ENCODE results near the gene IGFL2.
"Not testable (repeated sequence)": the region's sequence is repeated elsewhere in the genome, so short reads cannot be mapped to it uniquely, and the experiment has no call there.

Gene IGFL2

DNA sequence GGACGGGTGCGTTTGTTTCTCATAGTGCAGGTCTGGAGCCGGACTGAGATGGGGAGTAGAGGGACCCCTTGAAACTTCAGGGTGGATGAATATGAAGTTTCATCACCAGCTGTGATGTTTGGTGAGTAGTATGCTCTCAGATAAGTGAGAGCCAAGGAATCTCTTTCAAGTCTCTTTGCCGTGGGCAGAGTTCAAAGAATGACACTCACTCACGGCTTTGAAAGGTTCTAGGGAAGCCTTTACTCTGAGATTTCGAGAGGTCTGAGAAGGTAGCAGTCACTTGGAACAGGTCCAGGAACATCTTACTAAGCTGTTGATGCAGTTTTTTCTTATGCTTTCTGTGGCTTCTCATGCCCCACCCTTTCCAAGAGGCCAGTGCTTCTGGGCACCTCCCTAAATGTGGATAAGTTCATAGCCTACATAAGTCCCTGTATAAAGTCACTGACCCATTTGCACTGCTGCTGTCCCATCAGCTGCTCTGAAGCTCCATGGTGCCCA lies at the start of gene IGFL2:
Gene IGFL2 (plus strand): TSS at position 448 of the 498 bp plus-strand sequence. CDS start 41 bp downstream, at position 489.
- no peak for DNase-seq

DNA sequence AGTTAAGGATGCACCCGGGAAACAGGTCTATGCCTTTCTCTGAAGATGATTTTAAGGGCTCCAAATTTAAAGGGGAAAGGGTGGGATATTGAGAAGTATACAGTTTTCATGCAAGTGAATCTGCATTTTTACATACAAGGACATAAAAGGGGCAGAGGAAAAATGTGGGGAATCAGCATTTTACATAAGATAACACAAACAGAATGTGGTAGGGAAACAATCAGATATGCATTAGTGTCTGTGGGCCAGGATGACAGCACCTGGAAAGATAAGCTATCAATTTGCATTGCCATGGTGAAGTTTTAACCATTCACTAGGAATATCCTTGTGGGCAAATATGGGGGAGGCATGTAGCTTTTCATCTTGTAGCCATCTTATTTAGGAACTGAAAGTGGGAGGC lies 47.7 kb upstream of the IGFL2 start:
- DNase-seq = no peak

DNA sequence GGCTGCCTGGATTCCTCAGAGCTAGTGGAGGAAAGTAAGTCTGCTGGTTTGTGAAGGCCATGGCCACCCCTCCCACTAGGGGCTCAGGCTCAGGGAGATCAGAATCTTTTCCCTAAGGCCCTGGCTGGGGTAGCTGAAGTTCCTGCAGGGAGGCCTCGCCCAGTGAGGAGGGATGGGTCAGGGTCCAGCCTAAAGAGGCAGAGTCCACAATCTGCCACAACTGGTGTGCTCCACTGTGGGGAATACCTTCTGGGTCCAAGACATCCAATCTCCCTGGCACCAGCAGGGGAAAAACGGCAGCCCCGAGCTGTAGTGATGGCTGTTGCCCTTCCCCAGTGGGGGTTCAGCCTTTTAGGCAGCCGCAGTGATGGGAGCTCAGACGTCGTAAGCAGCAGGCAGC lies 46.7 kb upstream of the IGFL2 start:
- DNase-seq = no peak

DNA sequence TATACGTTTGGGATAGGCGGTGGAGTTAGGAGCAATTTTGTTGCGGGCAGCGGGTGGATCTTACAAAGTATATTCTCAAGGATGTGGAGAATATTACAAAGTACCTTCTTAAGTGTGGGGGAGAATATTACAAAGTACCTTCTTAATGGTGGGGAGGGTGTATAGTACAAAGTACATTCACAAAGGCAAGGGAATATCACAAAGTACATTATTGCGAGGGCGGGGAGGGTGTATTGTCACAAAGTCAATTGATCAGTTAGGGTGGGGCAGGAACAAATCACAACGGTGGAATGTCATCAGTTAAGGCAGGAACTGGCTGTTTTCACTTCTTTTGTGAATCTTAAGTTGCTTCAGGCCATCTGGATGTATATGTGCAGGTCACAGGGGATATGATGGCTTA lies 45.7 kb upstream of the IGFL2 start:
- DNase-seq = not testable (repeated sequence)

DNA sequence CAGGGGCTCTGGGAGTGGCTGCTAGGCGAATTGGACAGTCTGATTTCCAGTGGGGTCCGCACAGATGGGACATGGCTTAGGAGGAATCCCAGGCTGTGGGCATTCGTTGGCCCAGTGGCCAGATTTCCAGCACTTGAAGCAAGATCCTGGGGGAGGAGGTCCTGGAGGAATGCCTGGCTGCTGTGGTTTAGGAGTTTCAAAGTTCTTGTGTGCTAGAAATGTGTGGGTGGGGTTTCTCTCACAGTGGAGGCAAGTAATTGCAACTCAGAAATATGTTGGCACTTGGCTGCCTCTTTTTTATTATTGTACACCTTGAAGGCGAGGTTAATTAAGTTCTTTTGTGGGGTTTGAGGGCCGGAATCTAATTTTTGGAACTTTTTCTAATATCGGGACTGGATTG lies 40.7 kb upstream of the IGFL2 start:
- DNase-seq = no peak

DNA sequence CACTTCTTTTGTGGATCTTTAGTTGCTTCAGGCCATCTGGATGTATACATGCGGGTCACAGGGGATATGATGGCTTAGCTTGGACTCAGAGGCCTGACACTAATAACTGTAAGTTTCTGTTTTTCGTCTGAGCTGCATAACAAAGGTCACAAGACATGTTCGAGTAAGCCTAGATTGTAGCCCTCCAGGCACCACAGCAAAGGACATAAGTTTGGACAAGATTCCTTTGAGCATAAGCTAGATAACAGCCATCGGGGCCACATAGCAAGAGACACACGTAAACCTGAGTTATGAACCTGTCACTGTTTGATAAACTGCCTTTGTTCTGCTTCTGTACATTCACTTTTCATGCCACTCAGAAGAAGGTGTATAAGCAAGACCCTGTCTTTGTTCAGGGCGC lies 38.2 kb upstream of the IGFL2 start:
- no peak for DNase-seq

DNA sequence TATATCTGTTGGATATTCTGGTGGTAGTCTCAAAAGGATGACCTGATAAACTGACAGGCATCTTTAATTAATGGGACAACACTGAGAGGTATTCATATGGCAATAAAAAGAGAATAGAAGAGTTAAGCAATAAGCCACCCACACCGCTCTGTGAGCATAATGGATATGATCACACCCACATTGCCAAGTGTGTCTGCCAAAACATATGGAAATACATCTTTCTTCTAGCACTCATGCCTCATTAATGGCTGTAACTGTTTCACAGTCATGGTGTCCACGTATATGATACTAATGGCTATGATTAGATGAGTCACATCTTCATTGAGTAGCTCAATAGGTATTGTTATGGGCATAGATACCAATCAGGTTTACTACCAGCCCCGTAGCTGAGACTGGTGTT lies 36.7 kb upstream of the IGFL2 start:
- DNase-seq = no peak

DNA sequence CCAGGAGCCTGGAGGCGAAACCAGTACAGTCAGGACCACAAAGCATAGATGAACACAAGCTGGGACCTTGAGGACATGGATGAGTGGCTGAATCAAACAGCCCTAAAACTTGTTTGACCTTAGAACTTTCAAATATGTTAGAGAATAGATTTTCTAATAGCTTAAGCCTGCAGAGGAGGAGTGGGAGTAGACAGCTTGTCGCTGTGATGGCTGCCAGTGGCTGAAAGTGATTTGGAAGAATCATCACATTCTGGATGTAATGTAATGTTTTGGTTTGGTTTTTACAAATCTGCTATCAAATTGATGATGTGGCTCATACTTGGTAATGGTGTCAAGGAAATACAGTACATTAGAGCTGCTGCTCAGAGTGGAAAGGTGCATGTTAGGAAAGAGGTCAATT lies 35.5 kb upstream of the IGFL2 start:
- no peak for DNase-seq

DNA sequence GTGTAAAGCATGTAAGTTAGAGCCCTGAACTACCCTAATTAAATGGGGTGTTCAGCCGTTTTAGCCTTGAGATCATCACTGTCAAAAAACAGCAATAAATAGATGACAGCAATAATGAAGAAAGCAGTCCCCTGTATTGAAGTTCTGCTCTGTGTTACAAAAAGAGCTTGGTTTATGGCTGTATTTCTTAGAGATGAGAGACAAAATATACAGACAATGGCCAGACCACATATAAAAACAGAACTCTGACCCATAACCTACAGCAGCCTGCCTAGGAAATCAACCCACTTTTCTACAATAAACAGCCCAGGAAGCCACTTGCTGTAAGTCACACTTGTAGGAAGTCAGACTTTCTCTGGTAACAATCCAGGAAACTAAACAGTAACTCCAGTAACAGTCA lies 34.3 kb upstream of the IGFL2 start:
- DNase-seq = no peak

DNA sequence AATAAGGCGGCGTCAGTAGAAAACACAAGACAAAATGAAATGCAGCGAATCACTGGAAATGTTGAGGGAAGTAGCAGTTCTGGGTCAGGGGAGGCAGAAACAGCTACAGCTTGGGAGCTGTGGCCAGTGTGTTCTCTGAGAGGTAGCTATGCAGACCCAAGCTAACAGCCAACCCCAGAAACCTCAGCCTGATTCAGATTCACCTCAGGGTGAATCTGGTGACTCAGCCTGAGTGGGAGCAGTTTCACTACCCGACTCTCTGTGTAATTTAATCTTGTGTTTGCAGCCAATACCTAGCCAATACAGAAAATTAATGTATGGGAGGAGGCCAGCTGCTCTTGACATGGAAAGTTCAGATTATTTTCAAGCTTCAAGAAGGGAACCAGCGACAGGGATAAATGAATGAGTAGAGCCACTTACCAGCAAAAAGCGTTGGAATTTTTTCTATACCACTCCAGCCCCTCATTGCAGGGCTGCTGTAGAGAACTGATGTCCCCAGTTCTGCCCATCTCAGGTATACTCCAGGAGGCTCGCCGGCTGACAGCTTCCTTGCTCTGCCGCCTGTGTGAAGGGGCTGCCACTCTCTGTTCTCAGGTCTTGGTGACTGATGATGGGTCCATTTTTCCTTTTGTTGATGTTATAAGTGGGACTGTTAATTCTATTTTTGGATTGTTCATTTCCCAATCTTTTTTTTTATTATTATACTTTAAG lies 32.5 kb upstream of the IGFL2 start:
- no peak for DNase-seq

DNA sequence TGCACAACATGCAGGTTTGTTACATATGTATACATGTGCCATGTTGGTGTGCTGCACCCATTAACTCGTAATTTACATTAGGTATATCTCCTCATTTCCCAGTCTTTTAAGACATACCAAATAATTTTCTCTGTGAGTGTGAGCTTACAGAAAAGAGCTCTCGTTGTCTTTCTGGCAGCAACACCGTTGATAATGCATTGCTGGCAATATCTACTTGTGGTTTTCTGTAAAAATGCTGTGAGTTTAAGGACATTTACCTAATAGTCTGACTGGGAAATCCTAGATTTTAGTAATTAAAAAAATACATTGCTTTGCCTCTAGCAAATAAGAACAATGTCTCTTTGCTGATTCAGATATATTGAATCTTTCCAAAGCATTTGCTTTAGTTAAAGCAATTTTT lies 31.9 kb upstream of the IGFL2 start:
- no peak for DNase-seq

DNA sequence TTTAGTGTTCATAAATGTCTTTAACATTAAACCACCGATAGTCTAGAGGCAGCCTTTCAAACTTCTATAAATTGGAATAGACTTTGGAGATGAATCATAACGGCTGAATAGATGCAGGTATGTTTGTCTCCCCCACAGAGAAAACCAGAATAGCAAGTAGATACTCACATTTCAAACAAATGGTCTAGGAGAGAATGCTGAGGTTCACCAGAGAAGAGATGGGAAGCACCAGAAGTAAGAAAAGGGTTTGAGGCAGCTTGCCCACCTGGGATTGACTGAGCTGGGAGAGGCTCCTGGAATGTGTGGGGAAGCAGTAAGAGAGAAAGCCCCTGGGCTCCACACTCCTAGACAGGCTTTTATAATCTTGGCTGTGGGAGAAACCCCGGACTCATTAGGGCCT lies 29.9 kb upstream of the IGFL2 start:
- DNase-seq = no peak

DNA sequence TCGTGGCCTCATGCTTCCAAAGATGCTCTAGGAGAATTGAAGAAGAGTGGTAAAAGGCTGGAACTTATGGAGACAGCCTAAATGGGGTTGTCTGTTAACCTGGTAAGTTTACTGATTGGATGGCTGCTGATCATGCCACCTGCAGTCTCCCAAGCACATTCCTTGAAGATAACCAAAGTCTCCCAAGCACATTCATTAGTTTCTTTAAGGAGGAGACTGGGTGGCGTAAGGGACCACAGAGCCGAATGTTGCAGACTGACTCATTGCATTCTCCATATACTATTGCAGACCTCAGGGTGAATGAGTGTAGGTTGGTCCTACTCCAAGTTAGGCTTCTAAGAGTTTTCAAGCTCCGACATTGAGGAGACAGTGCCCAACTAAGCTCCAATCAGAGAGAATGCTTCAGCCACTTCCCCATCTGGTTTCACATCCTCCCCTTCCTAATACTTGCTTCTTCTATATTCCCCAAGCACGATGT lies 23.4 kb upstream of the IGFL2 start, which contains the start of gene IGFL3:
Gene IGFL3 (minus strand): TSS at position 51 of the 478 bp plus-strand sequence. CDS start 39 bp downstream, at position 12.
- no peak for DNase-seq

DNA sequence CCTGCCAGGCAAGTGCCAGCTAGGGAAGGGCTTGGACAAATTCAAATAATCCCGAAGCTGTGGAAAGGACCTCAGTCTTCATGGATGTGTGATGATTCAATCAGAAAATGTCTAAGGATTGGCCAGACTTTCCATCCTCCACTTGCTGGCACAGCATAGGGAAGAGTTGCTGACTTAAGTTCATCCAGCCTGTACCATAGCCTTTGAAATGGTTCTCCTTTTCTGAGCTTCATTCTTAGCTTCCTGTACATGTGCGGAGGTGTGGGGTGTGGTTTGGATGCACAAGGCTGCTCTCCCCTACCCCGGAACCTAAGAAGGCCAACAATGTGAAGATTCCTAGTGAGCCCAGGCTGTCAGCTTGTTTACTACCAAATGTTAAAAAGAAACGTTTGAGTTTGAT lies 22.6 kb upstream of the IGFL2 start:
- no peak for DNase-seq

DNA sequence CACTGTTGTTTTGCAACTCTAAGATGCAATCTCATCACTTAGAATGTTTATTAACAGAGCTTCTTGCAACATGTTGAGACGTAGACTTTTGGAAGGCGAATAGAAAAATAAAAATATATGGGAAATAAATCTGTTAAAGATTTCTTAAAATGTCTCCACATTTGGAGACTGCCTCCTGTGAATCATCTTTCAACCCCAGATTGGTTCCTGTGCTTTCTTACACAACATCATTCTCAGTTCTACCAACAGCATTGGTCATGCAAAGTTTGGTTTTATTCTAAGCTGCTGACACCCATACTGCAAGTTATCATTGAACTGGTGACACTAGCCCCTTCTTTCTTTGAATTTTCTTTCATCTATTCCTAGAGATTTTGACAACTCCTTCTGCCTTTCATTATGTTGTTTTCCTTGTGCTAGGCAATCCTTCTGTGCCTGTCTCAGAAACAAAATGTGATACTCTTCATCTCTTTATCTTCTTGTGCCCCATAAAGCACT lies 21.9 kb upstream of the IGFL2 start:
- DNase-seq = no peak

DNA sequence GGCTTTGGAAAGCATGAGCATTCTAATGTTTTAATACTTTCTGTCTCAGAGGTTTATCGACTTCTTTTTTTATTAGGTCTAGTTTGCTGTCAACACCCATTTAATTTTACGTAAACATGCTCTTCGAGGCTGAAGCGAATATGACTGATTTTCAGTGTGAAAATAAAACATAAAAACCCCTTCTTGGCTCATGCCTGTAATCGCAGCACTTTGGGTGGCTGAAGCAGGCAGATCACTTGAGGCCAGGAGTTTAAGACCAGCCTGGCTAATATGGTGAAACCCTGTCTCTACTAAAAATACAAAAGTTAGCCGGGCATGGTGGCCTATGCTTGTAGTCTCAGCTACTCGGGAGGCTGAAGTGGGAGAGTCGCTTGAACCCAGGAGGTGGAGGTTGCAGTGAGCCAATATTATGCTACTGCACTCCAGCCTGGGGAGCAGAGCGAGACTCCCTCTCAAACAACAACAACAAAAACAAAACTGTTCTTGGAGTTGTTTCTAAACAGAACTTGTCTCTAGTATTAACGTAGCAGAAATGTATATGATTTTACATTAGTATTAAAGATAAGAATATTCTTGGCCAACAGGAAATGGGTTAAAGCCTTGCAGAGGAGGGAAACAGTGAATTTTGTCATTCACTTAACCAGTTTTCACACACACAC lies 16.4 kb upstream of the IGFL2 start:
- no peak for DNase-seq

DNA sequence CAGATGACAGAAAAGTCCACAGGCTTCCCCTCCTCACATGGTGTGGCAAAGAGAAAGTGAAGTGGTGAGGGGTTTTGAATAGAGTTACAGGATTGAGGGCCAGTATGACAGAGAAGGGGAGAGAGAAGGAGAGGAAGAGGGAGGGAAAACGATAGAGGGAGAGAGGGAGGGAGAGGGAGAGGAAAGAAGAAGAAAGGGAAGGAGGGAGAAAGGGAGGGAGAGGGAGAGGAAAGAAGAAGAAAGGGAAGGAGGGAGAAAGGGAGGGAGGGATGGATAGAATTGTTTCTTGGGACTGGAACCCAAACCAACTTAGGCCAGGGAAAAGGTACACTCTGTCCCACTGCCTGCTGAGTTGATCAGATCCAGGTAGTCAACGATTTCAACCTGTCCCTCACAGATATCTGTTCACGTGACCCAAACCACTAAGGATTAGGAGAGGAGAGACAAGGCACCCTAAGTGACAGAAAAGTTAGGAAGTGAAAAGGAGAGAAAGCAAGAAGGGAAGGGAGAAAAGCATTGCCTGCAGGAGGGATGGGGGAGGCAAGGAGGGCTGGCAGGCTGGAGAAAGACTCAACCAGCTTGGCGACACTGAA lies 15.4 kb upstream of the IGFL2 start:
- DNase-seq = no peak

DNA sequence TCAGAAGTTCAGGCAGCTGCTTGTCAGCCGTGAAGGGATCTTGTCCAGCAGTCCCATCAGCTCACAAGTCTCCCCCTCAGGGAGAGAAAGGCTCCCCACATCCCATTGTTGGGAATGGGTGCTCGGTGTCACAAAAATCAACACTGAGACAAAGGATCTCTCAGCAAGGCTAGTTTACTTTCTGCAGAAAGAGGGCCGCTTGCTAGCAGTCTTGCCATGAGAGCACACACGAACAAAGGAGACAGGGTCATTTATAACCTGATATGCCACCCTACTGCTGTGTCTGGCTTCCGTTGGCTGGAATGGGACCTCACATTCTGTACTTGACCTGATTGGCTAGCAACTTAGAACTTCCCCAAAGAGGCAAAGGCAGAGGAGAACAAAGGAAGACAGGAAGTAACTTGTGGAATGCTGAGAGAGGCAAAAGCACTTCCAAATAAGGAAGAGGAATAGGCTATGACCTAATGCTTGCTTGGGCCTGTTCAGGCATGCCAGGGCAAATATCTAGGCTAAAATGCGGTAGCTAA lies 14.9 kb upstream of the IGFL2 start:
- peak; percentile 9 for DNase-seq

DNA sequence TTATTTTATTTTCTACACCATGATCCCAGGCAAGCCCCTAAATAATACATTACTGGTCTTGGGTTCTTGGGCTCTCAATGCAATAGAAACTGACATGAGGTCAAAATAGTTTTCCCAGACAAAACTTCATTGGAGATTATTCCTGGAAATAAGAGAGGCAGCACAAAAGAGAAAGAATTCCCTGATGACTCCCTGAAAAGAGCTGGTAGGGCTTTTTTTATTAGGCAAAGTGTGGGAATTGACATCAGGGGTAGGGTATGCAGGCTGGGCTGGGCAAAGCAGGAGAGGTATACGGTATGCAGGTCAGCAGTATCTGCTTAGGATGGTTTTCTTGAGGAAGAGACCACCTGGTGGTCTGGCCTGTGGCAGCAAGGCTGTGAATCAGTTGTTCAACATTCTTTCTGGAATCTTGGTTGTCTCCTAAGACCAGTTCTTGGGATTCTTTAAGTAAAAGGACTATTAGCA lies 14.2 kb upstream of the IGFL2 start:
- no peak for DNase-seq

DNA sequence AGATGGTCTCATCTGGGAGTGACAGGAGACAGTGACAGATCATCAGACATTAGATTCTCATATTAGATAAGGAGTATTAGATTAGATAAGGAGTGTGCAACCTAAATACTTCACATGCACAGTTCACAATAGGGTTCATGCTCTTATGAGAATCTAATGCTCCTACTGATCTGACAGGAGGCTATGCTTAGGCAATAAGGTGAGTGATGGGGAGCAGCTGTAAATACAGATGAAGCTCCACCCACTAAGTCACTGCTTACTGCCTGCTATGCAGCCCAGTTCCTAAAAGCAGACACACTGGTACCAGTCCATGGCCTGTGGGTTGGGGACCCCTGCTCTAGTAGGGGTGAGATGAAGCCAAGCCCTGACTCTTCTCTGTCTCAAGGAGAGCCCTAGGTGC lies 13.5 kb upstream of the IGFL2 start:
- DNase-seq = no peak

DNA sequence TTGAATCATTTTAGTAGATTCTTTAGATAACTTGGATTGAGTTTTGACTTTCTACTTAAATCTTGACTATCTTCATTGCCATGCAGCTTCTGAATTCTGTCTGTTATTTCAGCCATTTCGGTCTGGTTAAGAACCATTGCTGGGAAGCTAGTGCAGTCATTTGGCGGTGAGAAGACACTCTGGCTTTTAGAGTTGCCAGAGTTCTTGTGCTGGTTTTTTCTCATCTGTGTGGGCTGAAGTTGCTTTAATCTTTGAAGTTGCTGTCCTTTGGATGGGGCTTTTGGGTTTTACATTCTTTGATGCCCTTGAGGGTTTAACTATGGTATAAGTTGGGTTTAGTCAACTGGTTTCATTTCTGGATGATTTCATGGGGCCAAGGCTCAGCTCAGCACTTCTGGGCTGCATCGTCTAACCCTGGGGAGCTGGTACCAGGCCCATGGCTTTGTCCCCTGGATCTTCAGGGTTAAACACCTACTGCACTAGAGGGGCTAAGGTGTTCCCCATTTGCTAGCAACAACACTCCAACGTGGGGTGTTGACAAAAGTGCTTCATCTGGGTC lies 10.0 kb upstream of the IGFL2 start:
- no peak for DNase-seq

DNA sequence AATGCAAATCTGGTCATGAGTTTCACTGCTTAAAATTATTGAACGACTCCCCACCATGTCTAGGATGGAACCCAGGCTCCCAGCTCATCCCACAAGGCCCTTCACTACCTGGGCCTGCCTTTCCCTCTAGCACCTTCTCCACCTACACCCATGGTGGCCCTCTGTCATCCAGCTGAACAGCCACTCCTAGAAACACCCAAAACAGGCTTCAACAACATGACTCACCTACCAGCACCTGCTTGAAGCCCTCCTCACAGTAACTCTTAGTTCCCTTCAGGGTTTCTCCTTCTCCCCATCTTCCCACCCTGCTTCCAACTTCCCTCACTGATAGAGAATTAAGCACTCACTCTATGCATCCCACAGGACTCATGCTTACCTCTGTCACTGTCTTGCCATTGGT lies 6.6 kb upstream of the IGFL2 start:
- DNase-seq = no peak

DNA sequence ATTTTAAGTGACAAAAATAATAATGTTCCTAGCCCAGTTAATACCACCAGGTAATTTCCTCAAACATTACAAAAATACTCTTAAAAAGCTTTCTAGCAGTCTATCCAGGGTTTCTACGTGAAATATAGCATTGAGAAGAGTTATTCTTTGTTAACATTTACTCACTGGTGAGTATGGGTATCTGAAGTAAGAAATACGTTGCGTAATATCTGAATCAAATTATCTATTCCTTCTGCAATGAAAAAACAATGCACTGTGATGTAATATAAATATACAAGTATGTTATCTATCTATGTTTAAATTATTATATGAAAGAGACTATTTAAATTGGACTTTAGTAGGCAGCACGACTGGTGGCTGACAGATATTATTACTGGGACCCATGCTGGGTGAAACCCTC lies 5.7 kb upstream of the IGFL2 start:
- DNase-seq = no peak
